ENCODE measurements around the gene TLR10. TPM values are rescaled to one million over a fixed set of nuclear protein-coding genes. Genes with fewer than 3 reads are reported as not detected.

The TLR10 gene
- total and polyA plus RNA-seq, 9 donors, result 0.08 to 1.4 (median 0.23) TPM; not detected in 3

DNA sequence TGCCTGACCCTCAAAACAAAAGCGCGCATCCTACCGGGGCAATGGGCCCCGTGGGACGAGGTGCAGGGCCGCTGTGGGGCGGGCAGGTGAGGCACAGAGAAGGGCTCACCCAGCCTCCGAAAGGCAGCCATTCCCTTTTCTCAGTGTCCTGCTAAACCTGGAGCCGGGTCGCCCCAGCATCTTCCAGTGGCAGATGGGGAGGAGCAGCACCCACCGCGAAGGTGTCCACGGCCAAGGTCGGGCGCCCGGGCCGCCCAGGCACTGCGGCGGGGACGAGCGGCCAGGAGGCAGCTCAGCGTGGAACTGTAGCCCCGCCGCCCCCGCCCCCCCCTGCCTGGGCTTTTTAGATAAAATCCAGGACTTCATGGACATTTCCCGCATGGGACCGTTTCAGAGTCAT is 41.0 kb upstream of the TLR10 start:
- H3K9me3 ChIP-seq, result no peaks in the 10 kb centered on the region
- no peak for DNase-seq
- no peak for TF ChIP-seq EP300 (IDR thresholded peaks at IDR 0.05)
- no peak for TF ChIP-seq CTCF (IDR thresholded peaks at IDR 0.05)
- no peak for TF ChIP-seq POLR2A (IDR thresholded peaks at IDR 0.05)
- 90 to 92% (median 91%) methylated on average over 27 of the region's 27 CpGs for WGBS, 3 donors
- intact Hi-C loops (cut with DNase I), result no loop called here
- no peaks in the 10 kb centered on the region for H3K36me3 ChIP-seq
- H3K27ac ChIP-seq, result no peak overlapping the region
- no peak overlapping the region for H3K4me3 ChIP-seq
- H3K4me1 ChIP-seq (ENCODE audit: insufficient read depth), result no peaks in the 10 kb centered on the region
- H3K27me3 ChIP-seq, result no peaks in the 10 kb centered on the region

DNA sequence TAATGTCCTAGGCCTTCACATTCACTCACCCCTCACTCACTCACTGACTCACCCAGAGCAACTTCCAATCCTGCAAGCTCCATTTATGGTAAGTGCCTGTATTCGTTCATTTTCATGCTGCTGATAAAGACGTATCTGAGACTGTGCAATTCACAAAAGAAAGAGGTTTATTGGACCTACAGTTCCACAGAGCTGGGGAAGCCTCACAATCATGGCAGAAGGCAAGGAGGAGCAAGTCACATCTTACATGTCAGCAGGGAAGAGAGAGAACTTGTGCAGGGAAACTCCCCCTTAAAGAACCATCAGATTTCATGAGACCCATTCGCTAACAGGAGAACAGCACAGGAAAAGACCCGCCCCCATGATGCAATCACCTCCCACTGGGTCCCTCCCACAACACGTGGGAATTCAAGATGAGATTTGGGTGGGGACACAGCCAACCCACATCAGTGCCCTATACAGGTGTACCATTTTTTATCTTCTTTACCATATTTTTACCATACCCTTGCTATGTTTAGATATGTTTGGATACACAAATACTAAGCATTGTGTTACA is 40.0 kb upstream of the TLR10 start:
- WGBS, 3 donors, result 70 to 73% (median 71%) methylated on average over 5 of the region's 5 CpGs
- no peaks in the 10 kb centered on the region for H3K4me1 ChIP-seq (ENCODE audit: insufficient read depth)

GRCh38 chr4:38821739-38822138 is 38.9 kb upstream of the TLR10 start:
- Histone ChIP-seq H3K4me3 (no peak overlapping the region), H3K27ac (no peak overlapping the region), H3K36me3 (no peaks in the 10 kb centered on the region), H3K27me3 (no peaks in the 10 kb centered on the region), H3K9me3 (no peaks in the 10 kb centered on the region), H3K4me1 (ENCODE audit: insufficient read depth) (no peaks in the 10 kb centered on the region)
- WGBS, 3 donors, result 70 to 77% (median 75%) methylated on average over 3 of the region's 3 CpGs
- TF ChIP-seq CTCF (IDR thresholded peaks at IDR 0.05), result no peak
- TF ChIP-seq EP300 (IDR thresholded peaks at IDR 0.05), result no peak
- TF ChIP-seq POLR2A (IDR thresholded peaks at IDR 0.05), result no peak
- intact Hi-C loops (cut with DNase I), result no loop called here
- no peak for DNase-seq

More for the DNA sequence above, 40.0 kb upstream of the TLR10 start:
- H3K36me3 ChIP-seq, result no peaks in the 10 kb centered on the region
- no peaks in the 10 kb centered on the region for H3K27me3 ChIP-seq
- TF ChIP-seq CTCF (IDR thresholded peaks at IDR 0.05) (no peak), EP300 (IDR thresholded peaks at IDR 0.05) (no peak), POLR2A (IDR thresholded peaks at IDR 0.05) (no peak)
- intact Hi-C loops (cut with DNase I), result no loop called here
- no peak for DNase-seq
- no peaks in the 10 kb centered on the region for H3K9me3 ChIP-seq
- H3K27ac ChIP-seq, result no peak overlapping the region
- H3K4me3 ChIP-seq, result no peak overlapping the region

DNA sequence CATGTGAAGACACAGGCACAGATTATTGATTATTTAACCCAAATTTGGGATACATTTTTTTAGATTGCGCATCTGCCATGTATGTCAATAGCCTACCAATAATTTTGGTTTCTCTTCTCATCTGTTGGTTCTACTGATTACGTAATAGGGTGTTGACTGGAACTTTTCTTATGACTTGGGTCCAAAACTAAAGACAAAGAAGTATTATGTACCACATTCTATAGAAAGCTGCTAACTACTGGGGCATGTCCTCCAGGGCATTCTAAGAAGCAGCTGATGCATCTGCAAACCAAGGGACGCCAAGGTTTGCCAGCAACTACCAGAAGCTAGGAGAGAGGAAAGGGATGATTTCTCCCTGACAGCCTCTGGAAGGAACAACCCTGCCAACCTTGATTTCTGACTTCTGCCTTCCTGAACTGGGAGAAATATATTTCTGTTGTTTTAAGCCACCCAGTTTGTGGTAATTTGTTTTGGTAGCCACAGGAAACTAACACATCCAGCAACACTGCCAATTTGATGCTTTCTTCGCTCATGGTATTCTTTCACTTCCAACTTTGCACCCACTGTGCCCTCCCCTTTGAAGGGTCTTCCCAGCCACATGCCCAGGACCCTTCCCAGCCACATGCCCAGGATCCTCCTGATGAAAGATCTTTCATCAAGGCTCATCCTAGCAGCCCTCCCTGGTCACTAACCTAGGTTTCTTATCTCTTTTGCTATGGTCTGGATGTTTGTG is 37.7 kb upstream of the TLR10 start:
- intact Hi-C loops (cut with DNase I), result no loop called here
- Histone ChIP-seq H3K36me3 (no peaks in the 10 kb centered on the region), H3K4me1 (ENCODE audit: insufficient read depth) (no peaks in the 10 kb centered on the region), H3K9me3 (no peaks in the 10 kb centered on the region), H3K27me3 (no peaks in the 10 kb centered on the region), H3K27ac (no peak overlapping the region), H3K4me3 (no peak overlapping the region)
- DNase-seq, result no peak
- TF ChIP-seq CTCF (IDR thresholded peaks at IDR 0.05) (no peak), EP300 (IDR thresholded peaks at IDR 0.05) (no peak), POLR2A (IDR thresholded peaks at IDR 0.05) (no peak)
- 90 to 94% (median 93%) methylated on average over 4 of the region's 4 CpGs for WGBS, 3 donors

Data from ovary (tissue), 9 donors.